ENCODE data around the gene TRIM69. TPM values are rescaled to one million over a fixed set of nuclear protein-coding genes. Genes with fewer than 3 reads are reported as not detected.

The TRIM69 gene
- total and polyA plus RNA-seq, 2 experiments from 2014 or later, result 4.3 to 7.0 TPM

DNA sequence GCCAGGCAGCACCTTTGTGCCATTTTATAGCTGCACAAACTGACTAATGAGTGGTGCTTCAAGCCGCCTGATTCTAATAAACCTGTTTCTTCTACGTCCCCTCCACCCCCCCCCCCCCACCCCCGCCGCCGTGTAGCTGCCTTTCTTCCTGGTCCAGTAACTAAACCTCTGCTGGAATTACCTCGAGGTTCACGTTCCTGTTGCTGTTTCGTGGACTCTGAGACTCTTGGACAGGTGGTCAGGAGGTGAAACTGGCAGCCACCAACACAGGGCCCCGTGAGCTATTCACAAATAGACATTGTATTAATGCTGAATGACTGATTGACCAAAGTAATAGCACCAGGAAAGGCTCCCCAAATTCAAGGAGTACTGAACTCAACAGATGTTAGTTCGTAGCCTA is 73.9 kb downstream of the TRIM69 start (continued):
- TF ChIP-seq, protein P1, sequence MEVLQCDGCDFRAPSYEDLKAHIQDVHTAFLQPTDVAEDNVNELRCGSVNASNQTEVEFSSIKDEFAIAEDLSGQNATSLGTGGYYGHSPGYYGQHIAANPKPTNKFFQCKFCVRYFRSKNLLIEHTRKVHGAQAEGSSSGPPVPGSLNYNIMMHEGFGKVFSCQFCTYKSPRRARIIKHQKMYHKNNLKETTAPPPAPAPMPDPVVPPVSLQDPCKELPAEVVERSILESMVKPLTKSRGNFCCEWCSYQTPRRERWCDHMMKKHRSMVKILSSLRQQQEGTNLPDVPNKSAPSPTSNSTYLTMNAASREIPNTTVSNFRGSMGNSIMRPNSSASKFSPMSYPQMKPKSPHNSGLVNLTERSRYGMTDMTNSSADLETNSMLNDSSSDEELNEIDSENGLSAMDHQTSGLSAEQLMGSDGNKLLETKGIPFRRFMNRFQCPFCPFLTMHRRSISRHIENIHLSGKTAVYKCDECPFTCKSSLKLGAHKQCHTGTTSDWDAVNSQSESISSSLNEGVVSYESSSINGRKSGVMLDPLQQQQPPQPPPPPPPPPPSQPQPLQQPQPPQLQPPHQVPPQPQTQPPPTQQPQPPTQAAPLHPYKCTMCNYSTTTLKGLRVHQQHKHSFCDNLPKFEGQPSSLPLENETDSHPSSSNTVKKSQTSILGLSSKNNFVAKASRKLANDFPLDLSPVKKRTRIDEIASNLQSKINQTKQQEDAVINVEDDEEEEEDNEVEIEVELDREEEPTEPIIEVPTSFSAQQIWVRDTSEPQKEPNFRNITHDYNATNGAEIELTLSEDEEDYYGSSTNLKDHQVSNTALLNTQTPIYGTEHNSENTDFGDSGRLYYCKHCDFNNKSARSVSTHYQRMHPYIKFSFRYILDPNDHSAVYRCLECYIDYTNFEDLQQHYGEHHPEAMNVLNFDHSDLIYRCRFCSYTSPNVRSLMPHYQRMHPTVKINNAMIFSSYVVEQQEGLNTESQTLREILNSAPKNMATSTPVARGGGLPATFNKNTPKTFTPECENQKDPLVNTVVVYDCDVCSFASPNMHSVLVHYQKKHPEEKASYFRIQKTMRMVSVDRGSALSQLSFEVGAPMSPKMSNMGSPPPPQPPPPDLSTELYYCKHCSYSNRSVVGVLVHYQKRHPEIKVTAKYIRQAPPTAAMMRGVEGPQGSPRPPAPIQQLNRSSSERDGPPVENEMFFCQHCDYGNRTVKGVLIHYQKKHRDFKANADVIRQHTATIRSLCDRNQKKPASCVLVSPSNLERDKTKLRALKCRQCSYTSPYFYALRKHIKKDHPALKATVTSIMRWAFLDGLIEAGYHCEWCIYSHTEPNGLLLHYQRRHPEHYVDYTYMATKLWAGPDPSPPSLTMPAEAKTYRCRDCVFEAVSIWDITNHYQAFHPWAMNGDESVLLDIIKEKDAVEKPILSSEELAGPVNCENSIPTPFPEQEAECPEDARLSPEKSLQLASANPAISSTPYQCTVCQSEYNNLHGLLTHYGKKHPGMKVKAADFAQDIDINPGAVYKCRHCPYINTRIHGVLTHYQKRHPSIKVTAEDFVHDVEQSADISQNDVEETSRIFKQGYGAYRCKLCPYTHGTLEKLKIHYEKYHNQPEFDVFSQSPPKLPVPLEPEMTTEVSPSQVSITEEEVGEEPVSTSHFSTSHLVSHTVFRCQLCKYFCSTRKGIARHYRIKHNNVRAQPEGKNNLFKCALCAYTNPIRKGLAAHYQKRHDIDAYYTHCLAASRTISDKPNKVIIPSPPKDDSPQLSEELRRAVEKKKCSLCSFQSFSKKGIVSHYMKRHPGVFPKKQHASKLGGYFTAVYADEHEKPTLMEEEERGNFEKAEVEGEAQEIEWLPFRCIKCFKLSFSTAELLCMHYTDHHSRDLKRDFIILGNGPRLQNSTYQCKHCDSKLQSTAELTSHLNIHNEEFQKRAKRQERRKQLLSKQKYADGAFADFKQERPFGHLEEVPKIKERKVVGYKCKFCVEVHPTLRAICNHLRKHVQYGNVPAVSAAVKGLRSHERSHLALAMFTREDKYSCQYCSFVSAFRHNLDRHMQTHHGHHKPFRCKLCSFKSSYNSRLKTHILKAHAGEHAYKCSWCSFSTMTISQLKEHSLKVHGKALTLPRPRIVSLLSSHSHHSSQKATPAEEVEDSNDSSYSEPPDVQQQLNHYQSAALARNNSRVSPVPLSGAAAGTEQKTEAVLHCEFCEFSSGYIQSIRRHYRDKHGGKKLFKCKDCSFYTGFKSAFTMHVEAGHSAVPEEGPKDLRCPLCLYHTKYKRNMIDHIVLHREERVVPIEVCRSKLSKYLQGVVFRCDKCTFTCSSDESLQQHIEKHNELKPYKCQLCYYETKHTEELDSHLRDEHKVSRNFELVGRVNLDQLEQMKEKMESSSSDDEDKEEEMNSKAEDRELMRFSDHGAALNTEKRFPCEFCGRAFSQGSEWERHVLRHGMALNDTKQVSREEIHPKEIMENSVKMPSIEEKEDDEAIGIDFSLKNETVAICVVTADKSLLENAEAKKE (CRISPR knock-in tag; IDR thresholded peaks at IDR 0.05), result no peak
- no peak for TF ChIP-seq EZH2phosphoT487 (IDR thresholded peaks at IDR 0.05; ENCODE audit: unreplicated experiment)
- no peak for TF ChIP-seq ZNF114 (CRISPR knock-in tag; IDR thresholded peaks at IDR 0.05)
- TF ChIP-seq JUNB (IDR thresholded peaks at IDR 0.05; ENCODE audit: unreplicated experiment), result no peak
- TF ChIP-seq POLR2AphosphoS5 (IDR thresholded peaks at IDR 0.05; ENCODE audit: low read depth), result no peak
- TF ChIP-seq, protein P2, sequence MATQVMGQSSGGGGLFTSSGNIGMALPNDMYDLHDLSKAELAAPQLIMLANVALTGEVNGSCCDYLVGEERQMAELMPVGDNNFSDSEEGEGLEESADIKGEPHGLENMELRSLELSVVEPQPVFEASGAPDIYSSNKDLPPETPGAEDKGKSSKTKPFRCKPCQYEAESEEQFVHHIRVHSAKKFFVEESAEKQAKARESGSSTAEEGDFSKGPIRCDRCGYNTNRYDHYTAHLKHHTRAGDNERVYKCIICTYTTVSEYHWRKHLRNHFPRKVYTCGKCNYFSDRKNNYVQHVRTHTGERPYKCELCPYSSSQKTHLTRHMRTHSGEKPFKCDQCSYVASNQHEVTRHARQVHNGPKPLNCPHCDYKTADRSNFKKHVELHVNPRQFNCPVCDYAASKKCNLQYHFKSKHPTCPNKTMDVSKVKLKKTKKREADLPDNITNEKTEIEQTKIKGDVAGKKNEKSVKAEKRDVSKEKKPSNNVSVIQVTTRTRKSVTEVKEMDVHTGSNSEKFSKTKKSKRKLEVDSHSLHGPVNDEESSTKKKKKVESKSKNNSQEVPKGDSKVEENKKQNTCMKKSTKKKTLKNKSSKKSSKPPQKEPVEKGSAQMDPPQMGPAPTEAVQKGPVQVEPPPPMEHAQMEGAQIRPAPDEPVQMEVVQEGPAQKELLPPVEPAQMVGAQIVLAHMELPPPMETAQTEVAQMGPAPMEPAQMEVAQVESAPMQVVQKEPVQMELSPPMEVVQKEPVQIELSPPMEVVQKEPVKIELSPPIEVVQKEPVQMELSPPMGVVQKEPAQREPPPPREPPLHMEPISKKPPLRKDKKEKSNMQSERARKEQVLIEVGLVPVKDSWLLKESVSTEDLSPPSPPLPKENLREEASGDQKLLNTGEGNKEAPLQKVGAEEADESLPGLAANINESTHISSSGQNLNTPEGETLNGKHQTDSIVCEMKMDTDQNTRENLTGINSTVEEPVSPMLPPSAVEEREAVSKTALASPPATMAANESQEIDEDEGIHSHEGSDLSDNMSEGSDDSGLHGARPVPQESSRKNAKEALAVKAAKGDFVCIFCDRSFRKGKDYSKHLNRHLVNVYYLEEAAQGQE (IDR thresholded peaks at IDR 0.05; ENCODE audit: unreplicated experiment), result no peak
- no peak for TF ChIP-seq CREB1 (CRISPR knock-in tag; IDR thresholded peaks at IDR 0.05; ENCODE audit: low read depth)
- no peak for TF ChIP-seq EZH2 (IDR thresholded peaks at IDR 0.05; ENCODE audit: low read depth, unreplicated experiment)

Data from GM23338 (cell line).